HepG2 (cell line): ENCODE data around the gene CEBPG. TPM values are rescaled to one million over a fixed set of nuclear protein-coding genes. Genes with fewer than 3 reads are reported as not detected.

Experiments used
- ATAC-seq: fragments of 200-7000 bp; cut with Tn5 transposase; 3 replicates; pipeline ENCODE4 v1.9.1; 2020; ENCODE audit warnings: mild to moderate bottlenecking, moderate library complexity
- BruUV-seq: library from RNA; stranded (reverse); fragments of 400-500 nt; replicated peaks from 2 replicates; lab custom pipeline; 2021; lab: Mats Ljungman, UMichigan
- CTCF ChIA-PET: fragments of 300-600 bp; formaldehyde crosslinking; extraction: SDS; loops from one replicate; lab custom pipeline; 2021; ENCODE audit warnings: low total read pairs, inconsistent platforms, low intra/inter-chr PET ratio; lab: Yijun Ruan, JAX
- POLR2A ChIA-PET: fragments of 350-600 bp; sonication (Branson Sonifier 250); formaldehyde crosslinking; loops from one replicate; lab custom pipeline; 2020; ENCODE audit warnings: antibody characterized with exemption, inconsistent platforms; lab: Yijun Ruan, JAX
- DNase-seq: peaks from one replicate; pipeline ENCODE4 v3.0.0-alpha.2; 2015; ENCODE audit warnings: low spot score
- FAIRE-seq: peaks from 3 replicates; lab custom pipeline; 2011; peaks lifted over from hg19 to GRCh38; lab: Jason Lieb, UNC
- H2AFZ ChIP-seq: one replicate; pipeline ENCODE4 v1.6.1; 2011; ENCODE audit warnings: low read length, inconsistent platforms
- H3K27ac ChIP-seq: fragments of 300-600 bp; 3 replicates; pipeline ENCODE4 v1.8.0; 2011; ENCODE audit warnings: mixed run types, mild to moderate bottlenecking, mixed read lengths, low read length, inconsistent platforms; ENCODE audit not compliant: insufficient read depth; ENCODE audit errors: extremely low read length
- H3K27me3 ChIP-seq, 2 experiments: fragments of 200-600 bp in 1 of 2; 2 replicates in 1 of 2; 3 replicates in 1 of 2; pipeline versions ENCODE4 v1.6.0 to v1.8.0; 2011; ENCODE audit warnings: low read length in 2 of 2, mild to moderate bottlenecking in 2 of 2, moderate library complexity in 2 of 2, inconsistent platforms in 1 of 2; ENCODE audit not compliant: insufficient read depth in 2 of 2, control insufficient read depth in 1 of 2
- H3K36me3 ChIP-seq, 2 experiments: fragments of 200-600 bp in 1 of 2; replicated peaks in 1 of 2; 2 replicates in 1 of 2; 3 replicates in 1 of 2; pipeline versions ENCODE4 v1.5.1 to v1.8.0; 2011; ENCODE audit warnings: low read length in 2 of 2, inconsistent platforms in 1 of 2; ENCODE audit not compliant: insufficient read depth in 2 of 2, control insufficient read depth in 1 of 2
- H3K4me1 ChIP-seq: 2 replicates; pipeline ENCODE4 v1.5.1; 2012; ENCODE audit warnings: low read length, inconsistent platforms; ENCODE audit not compliant: insufficient read depth
- H3K4me2 ChIP-seq: 2 replicates; pipeline ENCODE4 v1.6.0; 2011; ENCODE audit warnings: low read depth, low read length, inconsistent platforms
- H3K4me3 ChIP-seq, 3 experiments: fragments of 200-600 bp in 1 of 3; sonication (generic), shearing (Covaris generic) in 1 of 3; replicated peaks in 1 of 3; 2 replicates each; pipeline ENCODE4 v1.5.1; 2011 to 2016; ENCODE audit warnings: low read length in 3 of 3, inconsistent platforms in 2 of 3, low read depth in 2 of 3, mild to moderate bottlenecking in 2 of 3, control low read depth in 1 of 3, mixed read lengths in 1 of 3; ENCODE audit not compliant: insufficient read depth in 1 of 3
- H3K79me2 ChIP-seq: one replicate; pipeline ENCODE4 v1.6.1; 2011; ENCODE audit warnings: low read length, inconsistent platforms; ENCODE audit not compliant: insufficient read depth
- H3K9ac ChIP-seq: 2 replicates; pipeline ENCODE4 v1.6.0; 2011; ENCODE audit warnings: mild to moderate bottlenecking, low read depth, low read length, inconsistent platforms; ENCODE audit not compliant: insufficient read depth
- H3K9me3 ChIP-seq: 2 replicates; pipeline ENCODE4 v1.5.1; 2012; ENCODE audit warnings: mild to moderate bottlenecking, low read length
- H4K20me1 ChIP-seq: 2 replicates; pipeline ENCODE4 v1.6.0; 2011; ENCODE audit warnings: inconsistent platforms, mild to moderate bottlenecking, low read length, moderate library complexity; ENCODE audit not compliant: insufficient read depth
- CEBPG ChIP-seq: IDR thresholded peaks from 2 replicates; pipeline ENCODE4 v1.6.1; 2016
- MYNN ChIP-seq: sonication (generic); formaldehyde crosslinking; IDR thresholded peaks from 2 replicates; pipeline ENCODE4 v1.4.0; 2020; ENCODE audit warnings: mild to moderate bottlenecking, low read depth, missing genetic modification reagents
- TARDBP ChIP-seq: sonication (generic); formaldehyde crosslinking; IDR thresholded peaks from 2 replicates; pipeline ENCODE4 v1.8.0; 2022; ENCODE audit warnings: mild to moderate bottlenecking, missing genetic modification reagents
- ZBTB7B ChIP-seq: sonication (generic); formaldehyde crosslinking; IDR thresholded peaks from 2 replicates; pipeline ENCODE4 v1.4.0; 2020; ENCODE audit warnings: missing genetic modification reagents
- WGBS: methylation state at CpG from one replicate; pipeline ENCODE4 v1.1.6; 2017; ENCODE audit warnings: low lambda C conversion rate; 5-methylcytosine and 5-hydroxymethylcytosine counted together
- in situ Hi-C: cut with HindIII; loops from 2 replicates; pipeline ENCODE4 v1.10.0; 2017; ENCODE audit warnings: low pct_unique_long_range_greater_than_20kb; ENCODE audit not compliant: extremely low pct_ligation_motif_present
- intact Hi-C: fragments of 100-400 bp; cut with micrococcal nuclease; formaldehyde crosslinking; loops from one replicate; pipeline ENCODE4 v1.10.0; 2022; ENCODE audit not compliant: unreplicated experiment
- polyA plus RNA-seq, 8 experiments: library from polyadenylated mRNA; depleted of rRNA in 3 of 8; stranded (reverse) in 7 of 8; unstranded in 1 of 8; fragments of >200 nt; fragmentation: Illumina TruSeq in 4 of 8; extraction: Trizol in 4 of 8; gene quantifications; 2 replicates each; pipeline versions ENCODE4 v1.2.1 to v1.2.3, GENCODE V29; 2011 to 2016; ENCODE audit warnings: low read depth in 4 of 8, missing spikeins in 1 of 8, mixed read lengths in 1 of 8; ENCODE audit not compliant: insufficient read depth in 1 of 8
- total RNA-seq, 5 experiments: library from RNA; depleted of rRNA; stranded (reverse); fragments of >200 nt; fragmentation: Illumina TruSeq; extraction: Trizol; gene quantifications; 2 replicates each; pipeline ENCODE4 v1.2.3, GENCODE V29; 2016; ENCODE audit warnings: low read depth in 1 of 5
- TF ChIP-seq, protein P1 (sequence below): sonication (generic); formaldehyde crosslinking; IDR thresholded peaks from 2 replicates; pipeline ENCODE4 v1.4.0; 2020; ENCODE audit warnings: missing genetic modification reagents, borderline replicate concordance
- TF ChIP-seq, protein P2 (sequence below): sonication (generic); formaldehyde crosslinking; IDR thresholded peaks from 2 replicates; pipeline ENCODE4 v1.5.0; 2020; ENCODE audit warnings: mild to moderate bottlenecking, missing genetic modification reagents

Gene CEBPG
- total and polyA plus RNA-seq, 2 of the 13 experiments (the other 11 are each of a cell fraction or from before 2014, with no cell fraction given) = 25.7 to 34.3 TPM

GRCh38 chr19:33389421-33390100, 16.1 kb downstream of the CEBPG start (continued):
- no peak for TF ChIP-seq MYNN (CRISPR knock-in tag)

DNA sequence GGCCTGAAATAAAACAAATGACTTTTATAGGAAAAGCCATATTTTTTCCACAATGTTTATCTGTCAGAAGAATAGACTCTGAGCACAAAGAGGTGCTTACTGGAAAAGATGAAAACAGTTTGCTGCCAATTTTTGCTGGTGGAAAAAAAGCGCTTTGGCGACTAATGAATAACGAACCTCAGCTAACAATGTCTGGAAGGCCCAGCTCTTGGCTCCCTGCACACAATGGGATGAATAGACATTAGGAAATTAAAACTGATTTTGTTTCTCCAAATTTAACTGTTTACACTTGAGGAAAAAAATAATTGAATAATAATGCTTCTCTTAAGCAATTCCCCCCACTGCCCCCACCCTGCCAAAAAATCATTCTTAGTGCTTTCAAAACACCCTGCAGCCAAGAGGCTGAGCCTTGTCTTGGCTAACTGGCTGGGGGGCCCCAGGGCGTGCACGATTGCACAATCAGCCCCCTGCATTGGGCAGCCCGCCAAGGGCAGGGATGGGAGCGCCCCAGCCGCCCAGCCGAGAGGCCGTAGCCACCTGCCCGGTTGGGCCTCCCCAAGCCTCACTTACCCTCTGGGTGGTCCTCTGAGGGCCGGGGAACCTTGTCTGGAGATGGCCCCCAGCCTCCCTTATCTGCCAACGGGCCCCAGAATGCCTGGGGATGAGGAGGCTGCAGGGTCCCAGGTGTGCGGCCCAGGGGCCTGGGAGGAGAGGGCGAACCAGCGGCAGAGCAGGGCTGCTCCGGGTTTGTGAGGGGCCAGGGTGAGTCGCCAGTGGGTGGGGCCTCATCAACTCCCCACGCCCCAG, 16.8 kb downstream of the CEBPG start:
- peaks cover 6 to 11% of the 10 kb centered on the region in 2 experiments; a peak in 4 of 5 replicates for H3K36me3 ChIP-seq
- intact Hi-C loops = loop anchor here (5.0 kb wide), 1 partner anchor 88 kb away; the partner anchor contains the start of gene CEBPA
- BruUV-seq = no TSS peak
- DNase-seq (no peak), ATAC-seq (no peak), FAIRE-seq (no peak)
- WGBS = 93% methylated on average over 3 of the region's 19 CpGs
- H3K4me1 ChIP-seq = peaks cover 56% of the 10 kb centered on the region
- no peak overlapping the region for H3K4me2 ChIP-seq
- H3K9me3 ChIP-seq = no peaks in the 10 kb centered on the region
- ChIA-PET POLR2A (interaction anchor here (1.2 to 4.7 kb wide), 3 partner anchors 13 to 42 kb away, joined by 3 to 58 read pairs (median 35); partner anchors contain the start of gene CEBPG), CTCF (no interaction called here)
- no peak overlapping the region for H3K27ac ChIP-seq
- H3K4me3 ChIP-seq = no peak overlapping the region
- H3K9ac ChIP-seq = no peak overlapping the region
- H2AFZ ChIP-seq = no peak overlapping the region
- no peaks in the 10 kb centered on the region for H3K27me3 ChIP-seq
- H3K79me2 ChIP-seq = peaks cover 14% of the 10 kb centered on the region
- no peaks in the 10 kb centered on the region for H4K20me1 ChIP-seq
- in situ Hi-C loops = no loop called here
- TF ChIP-seq, protein P1, sequence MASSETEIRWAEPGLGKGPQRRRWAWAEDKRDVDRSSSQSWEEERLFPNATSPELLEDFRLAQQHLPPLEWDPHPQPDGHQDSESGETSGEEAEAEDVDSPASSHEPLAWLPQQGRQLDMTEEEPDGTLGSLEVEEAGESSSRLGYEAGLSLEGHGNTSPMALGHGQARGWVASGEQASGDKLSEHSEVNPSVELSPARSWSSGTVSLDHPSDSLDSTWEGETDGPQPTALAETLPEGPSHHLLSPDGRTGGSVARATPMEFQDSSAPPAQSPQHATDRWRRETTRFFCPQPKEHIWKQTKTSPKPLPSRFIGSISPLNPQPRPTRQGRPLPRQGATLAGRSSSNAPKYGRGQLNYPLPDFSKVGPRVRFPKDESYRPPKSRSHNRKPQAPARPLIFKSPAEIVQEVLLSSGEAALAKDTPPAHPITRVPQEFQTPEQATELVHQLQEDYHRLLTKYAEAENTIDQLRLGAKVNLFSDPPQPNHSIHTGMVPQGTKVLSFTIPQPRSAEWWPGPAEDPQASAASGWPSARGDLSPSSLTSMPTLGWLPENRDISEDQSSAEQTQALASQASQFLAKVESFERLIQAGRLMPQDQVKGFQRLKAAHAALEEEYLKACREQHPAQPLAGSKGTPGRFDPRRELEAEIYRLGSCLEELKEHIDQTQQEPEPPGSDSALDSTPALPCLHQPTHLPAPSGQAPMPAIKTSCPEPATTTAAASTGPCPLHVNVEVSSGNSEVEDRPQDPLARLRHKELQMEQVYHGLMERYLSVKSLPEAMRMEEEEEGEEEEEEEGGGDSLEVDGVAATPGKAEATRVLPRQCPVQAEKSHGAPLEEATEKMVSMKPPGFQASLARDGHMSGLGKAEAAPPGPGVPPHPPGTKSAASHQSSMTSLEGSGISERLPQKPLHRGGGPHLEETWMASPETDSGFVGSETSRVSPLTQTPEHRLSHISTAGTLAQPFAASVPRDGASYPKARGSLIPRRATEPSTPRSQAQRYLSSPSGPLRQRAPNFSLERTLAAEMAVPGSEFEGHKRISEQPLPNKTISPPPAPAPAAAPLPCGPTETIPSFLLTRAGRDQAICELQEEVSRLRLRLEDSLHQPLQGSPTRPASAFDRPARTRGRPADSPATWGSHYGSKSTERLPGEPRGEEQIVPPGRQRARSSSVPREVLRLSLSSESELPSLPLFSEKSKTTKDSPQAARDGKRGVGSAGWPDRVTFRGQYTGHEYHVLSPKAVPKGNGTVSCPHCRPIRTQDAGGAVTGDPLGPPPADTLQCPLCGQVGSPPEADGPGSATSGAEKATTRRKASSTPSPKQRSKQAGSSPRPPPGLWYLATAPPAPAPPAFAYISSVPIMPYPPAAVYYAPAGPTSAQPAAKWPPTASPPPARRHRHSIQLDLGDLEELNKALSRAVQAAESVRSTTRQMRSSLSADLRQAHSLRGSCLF = no peak
- TF ChIP-seq ZBTB7B (CRISPR knock-in tag) = peak; percentile 51; the same call in 1 of the 2 replicates
- peak; percentile 85 for TF ChIP-seq CEBPG (CRISPR knock-in tag)
- TF ChIP-seq, protein P2, sequence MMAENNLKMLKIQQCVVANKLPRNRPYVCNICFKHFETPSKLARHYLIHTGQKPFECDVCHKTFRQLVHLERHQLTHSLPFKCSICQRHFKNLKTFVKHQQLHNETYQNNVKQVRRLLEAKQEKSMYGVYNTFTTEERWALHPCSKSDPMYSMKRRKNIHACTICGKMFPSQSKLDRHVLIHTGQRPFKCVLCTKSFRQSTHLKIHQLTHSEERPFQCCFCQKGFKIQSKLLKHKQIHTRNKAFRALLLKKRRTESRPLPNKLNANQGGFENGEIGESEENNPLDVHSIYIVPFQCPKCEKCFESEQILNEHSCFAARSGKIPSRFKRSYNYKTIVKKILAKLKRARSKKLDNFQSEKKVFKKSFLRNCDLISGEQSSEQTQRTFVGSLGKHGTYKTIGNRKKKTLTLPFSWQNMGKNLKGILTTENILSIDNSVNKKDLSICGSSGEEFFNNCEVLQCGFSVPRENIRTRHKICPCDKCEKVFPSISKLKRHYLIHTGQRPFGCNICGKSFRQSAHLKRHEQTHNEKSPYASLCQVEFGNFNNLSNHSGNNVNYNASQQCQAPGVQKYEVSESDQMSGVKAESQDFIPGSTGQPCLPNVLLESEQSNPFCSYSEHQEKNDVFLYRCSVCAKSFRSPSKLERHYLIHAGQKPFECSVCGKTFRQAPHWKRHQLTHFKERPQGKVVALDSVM = 0 out of 2 replicates have a peak, but pooled peaks have one; percentile 19
- TF ChIP-seq TARDBP = 0 out of 2 replicates have a peak, but pooled peaks have one; percentile 25
